Inflammatory macrophage treated with lipopolysaccharide for 1 hour (primary cell): ENCODE measurements around the gene SMAP2.
"Not testable (repeated sequence)": the region's sequence is repeated elsewhere in the genome, so short reads cannot be mapped to it uniquely, and the experiment has no call there.

ENCODE experiments used
- DNase-seq, 2 donors: peaks; one replicate each; pipeline ENCODE4 v3.0.0-alpha.2; 2020 to 2022

The SMAP2 gene

DNA sequence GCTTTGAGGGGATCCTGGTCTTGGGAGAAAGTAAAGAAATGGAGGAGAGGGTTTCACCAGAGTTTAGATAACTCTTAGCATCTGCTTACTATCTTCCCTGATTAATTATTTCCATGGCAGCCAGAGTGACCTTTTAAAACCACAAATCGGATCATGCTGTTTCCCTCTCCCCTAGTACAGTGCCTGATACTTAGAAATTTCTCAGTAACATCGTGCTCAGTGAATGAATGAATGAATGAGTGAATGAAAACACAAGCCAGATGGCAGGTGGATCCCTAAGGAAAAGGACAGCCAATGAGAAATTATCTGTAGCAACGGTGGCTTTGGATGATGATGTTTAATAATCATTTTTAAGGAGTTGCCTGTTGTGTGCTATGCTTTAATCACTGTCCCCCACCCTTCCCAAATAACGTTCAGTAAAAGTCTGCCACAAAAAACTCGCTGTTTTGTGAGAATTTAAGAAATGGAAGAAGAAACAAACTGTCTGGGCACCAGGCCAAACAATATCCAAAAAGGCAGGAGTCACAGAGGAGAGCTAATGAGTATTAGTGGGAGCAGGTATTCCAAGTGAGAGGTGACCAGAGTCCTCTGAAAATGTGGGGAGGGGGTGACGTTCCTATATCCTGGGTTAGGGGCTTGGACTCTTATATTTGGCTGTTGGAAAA, 737 bp upstream of the SMAP2 start:
- no peak for DNase-seq

DNA sequence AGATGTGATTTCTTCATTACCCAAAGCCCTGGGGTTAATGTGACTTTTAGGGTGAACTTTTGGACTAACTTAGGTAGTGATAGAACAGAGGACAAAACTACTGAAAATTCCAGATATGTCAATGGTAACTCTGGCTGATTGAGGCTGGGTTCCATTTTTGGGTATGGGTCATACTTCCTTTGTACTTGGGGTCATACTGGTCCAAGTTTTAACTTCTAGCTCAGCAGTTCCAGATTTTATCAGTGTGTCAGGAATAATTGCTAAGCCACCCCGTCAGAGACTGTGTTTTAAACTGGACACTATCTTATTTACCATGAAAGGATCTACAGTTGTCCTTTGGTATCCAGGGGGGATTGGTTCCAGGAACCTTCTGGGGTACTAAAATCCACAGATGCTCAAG, 4.0 kb downstream of the SMAP2 start:
- DNase-seq: no peak

DNA sequence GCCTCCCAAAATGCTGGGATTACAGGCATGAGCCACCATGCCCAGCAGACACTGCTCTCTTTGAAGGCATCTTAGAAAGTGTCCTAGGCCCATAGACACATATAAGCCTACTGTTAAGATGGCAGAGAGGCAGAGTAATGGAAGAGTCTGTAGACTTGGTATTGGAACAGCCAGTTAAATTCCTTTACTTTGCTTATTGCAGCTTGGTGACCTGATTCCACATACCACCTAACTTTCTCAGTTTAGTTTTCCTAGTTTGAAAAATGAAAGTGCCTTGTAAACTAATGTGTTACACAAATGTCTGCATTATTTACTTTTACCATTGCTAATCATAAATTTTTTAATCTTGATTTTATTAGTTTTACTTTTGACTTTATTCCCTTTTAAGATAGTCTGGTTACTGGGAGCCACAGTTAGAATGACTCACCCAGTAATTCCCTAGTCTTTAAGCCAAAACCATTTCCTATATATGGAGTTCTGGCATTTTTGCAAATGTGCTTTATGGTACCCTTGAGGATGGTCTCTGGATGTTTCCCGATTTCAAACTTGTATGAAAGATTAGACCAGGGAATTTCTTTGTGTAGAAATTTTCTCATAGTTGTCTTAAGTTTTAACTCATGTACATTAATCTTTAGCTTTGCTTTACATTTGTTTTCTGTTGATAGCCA, 6.4 kb downstream of the SMAP2 start:
- DNase-seq: no peak

DNA sequence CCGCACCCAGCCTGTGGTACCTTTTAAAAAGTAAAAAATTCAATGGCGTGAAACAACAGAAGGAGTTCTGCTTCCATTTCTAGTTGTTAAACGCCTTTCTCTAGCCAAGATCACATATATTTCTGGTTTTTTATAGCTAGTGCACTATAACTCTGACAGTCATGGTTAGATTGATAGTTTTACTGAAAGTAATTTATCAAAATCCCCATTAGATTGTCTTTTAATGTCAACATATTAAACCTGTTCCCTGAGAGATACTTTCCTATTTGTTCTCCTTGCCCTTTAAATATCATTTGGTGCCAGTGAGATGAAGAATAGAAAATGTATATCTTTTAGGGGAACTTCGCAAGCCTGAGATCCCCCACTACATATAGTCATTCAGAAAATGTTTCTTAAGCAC, 7.3 kb downstream of the SMAP2 start:
- no peak for DNase-seq

DNA sequence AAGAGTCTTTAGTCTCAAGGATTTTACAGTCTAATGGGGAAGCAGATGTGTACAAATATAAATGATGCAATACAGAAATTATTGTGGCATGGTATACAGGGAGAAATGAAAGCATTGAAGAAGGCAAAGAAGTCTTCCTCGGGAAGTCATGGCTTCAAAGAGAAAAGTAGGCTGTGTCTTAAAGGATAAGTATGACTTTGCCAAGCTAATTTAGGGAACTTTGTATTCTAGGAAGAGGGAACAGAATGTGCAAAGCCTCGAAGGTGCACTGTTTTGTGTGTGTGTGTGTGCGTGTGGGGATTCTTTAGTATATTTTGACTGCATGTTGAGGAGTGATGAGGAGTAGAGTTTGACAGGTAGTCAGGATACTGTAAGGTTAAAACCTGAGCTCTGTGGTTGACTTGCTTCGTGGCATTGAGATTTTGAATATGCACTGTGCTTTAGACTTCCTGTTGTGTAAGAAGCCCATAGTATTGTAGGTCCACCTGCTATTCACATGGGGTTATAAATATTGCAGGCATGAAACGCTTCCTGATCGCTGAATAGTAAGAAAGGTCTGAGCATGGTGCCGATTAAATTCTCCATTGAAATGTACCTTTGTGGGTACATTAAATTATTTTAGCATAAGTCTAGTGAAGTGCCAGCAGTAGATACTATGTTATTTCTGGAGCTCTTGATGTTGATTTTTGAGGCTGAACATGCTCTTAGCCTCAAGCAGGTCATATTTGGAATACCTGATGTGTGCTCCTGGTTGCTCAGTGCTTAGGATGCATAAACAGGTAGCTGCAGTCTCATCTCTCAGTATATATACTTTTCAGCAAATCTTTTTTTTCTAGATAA, 8.0 kb downstream of the SMAP2 start:
- DNase-seq: peak; percentile 73 to 76

DNA sequence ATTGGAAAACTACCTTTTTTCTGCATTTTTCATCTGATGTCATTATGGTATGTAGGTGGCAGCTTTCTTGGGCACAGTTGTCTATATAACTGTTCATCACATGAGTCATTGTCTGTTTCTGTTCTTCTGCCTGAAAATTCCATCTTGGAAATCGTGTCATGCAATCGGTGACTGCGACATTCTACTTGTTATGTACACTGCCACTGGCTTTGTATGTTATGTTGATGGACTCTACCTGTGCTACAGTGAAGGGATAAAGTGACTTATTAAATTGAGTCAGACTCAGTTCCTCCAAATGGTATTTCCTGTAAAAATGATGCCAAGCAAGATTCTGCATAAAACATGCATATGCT, 8.6 kb downstream of the SMAP2 start:
- DNase-seq: peak in 1 of 2 donors; percentile 62

DNA sequence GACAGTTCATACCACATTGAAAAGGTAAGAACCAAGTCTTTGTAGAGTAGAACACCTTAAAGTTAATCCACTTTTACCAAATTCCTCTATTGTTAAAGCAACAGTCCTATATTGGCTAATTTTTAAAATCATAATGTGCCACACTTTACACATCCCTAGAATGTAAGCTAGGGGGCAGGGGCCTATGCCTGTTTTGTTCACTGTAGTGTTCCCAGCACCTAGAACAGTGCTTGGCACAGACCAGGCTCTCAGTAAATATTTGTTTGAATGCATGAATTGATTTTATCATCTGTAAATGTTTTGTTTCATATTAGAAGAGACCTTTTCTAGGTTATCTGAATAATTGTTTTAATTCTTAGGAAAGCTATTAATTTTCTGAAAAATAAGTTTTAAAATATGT, 9.1 kb downstream of the SMAP2 start:
- no peak for DNase-seq

DNA sequence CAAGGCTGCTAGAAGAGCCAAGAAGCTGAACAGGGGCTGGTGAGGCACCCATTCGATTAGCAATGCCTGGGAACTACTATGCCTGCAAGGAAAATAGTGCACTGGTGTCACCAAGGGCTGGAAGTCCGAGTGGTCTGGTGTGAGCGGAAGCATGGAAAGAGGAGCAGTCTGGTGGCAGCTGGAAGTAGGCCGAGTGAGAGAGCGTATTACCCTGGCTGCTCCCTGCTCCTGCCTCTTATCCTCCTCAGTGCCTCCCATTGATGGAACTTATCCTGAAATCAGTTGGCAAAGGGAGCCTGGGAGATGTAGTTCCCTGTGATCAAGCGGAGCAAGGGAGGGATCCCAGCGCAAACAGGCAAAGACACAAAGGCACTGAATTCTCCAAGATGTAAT, 9.6 kb downstream of the SMAP2 start:
- DNase-seq: no peak

DNA sequence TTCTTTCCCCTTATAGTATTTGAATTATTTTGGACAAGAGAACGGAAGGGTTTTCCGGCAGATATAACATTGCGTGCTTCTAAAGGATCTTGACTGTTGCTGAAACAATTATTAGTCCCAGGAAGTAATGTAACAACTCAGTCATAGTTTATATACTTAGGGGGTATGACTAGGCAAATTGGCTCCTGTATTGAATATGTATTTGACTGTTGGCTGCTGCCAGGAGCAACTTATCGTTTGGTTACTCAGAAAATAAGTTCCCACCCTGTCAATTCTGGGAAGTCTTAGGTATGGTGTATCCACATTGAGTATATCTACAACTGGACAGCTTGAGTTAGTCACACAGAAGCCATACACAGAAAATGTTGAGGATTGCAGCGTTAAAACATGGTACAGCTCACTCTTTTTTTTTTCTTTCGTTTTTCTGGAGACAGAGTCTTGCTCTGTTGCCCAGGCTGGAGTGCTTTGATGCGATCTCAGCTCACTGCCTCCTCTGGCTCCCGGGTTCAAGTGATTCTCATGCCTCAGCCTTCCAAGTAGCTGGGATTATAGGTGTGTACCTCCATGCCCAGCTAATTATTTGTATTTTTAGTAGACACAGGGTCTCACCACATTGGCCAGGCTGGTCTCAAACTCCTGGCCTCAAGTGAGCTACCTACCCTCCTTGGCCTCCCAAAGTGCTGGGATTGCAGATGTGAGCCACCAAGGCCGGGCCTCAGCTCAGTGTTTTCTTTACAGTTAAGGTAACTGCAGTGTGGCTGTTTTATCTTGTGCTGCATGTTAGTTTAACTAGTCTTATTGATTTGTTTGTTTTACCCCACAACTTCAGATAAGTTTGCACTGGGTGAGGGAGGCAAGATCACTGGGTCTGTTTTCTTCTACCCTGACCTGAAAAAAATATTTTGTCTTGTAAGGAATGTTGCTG, 10.2 kb downstream of the SMAP2 start:
- no peak for DNase-seq

DNA sequence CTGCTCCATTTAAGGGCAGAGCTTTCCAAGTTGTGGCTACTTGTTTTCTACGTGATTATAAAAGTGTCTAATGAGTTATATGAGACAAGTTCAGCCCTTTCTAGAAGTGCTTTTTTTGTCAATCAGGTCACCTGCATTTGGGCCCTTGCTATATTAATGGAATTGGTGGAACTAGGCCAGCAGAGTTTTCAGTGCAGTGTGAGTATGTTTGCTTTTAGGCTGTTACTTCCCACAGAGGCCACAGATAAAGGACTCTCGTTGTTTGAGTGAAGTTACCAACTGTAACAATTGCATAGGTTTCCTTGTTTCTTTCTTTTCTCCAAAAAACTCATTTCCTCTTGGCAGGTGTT, 10.9 kb downstream of the SMAP2 start:
- DNase-seq: no peak

DNA sequence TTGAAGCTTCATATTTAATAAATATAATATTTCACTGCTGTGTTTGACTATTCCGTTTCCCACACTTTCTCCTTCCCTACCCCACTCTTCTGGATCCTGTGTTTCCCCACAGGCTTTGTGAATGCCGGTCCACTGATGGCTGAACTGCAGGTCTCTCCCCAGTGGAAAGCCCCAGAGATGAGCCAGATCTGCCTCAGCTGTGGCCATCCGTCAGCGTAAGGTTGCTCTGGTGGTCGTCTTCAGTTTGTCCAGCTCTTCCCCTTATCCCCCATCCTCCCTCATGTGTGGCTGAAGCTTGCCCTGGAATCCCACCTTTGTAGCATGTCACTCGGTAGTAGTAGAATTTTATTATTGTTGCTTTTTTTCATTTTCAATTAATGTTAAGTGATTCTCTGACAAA, 11.4 kb downstream of the SMAP2 start:
- DNase-seq: no peak

DNA sequence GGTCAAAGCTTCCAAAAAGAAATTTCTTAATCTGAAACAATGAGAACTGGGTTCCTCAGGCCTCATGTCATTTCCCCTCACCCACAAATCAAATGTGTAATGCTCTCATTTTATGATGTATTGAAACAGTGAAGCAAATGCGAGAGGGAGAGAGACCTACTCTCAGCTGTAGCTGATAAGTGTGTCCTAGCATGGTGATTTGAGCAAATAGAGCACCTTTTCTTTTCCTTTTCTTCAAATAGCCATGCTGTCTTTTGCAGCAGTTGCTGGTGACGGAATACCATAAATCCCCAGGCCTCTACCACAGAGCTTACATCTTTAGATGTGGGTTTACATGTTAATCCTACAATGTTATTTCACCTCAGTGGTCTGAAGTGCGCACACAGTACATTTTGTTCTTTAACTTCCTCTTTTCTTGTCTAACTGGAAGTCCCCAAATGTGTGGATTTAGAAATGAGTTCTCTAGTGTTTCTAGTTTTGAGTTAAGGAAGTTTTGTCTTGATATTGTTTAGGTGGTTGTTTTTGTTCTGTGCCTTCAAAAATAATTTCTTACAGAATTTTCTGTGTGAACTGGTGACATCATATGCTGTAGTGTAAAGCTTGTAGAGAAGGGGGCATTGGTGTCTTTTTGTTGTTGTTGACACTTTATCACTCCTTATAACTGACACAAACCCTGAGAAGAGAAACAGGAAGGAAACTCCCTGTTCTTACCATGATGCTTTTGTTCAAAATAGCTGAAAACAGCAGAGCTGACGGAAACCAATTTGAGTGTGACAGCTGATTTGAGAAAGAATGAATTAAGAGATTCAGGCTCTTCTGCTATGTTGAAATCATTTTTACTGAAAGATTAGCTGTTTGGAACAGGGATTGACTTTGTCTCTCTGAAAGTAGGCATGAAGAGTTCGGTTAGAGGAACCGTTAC, 12.2 kb downstream of the SMAP2 start:
- DNase-seq: peak; percentile 85 to 97

DNA sequence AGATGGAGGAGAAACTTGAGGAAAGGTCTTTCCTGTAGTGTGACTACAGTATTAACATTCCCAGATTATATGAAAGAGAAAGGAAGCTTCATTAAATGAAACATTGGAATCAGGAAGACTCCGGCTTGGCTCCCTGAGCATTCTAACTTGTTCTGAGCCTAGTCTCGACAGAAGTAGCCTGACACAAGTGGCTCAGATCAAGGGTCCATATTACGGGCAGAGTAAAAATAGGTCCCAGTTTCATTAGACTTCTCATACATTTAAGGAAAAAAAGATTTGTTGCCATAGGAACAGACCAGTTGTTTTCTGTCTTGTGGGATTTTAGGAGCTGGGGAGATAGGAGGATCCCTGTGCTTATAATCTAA, 12.8 kb downstream of the SMAP2 start:
- no peak for DNase-seq

DNA sequence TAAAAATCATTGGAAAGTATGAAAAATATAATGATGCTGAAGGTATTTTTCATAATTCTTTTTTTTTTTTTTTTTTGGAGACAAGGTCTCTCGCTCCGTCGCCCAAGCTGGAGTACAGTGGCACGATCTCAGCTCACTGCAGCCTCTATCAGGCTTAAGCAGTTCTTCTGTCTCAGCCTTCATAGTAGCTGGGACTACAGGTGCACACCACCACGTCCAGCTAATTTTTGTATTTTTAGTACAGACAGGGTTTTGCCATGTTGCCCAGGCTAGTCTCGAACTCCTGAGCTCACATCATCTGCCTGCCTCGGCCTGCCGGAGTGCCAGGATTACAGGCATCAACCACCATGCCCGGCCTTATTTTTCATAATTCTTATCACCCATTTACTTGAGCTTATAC, 13.3 kb downstream of the SMAP2 start:
- no peak for DNase-seq

DNA sequence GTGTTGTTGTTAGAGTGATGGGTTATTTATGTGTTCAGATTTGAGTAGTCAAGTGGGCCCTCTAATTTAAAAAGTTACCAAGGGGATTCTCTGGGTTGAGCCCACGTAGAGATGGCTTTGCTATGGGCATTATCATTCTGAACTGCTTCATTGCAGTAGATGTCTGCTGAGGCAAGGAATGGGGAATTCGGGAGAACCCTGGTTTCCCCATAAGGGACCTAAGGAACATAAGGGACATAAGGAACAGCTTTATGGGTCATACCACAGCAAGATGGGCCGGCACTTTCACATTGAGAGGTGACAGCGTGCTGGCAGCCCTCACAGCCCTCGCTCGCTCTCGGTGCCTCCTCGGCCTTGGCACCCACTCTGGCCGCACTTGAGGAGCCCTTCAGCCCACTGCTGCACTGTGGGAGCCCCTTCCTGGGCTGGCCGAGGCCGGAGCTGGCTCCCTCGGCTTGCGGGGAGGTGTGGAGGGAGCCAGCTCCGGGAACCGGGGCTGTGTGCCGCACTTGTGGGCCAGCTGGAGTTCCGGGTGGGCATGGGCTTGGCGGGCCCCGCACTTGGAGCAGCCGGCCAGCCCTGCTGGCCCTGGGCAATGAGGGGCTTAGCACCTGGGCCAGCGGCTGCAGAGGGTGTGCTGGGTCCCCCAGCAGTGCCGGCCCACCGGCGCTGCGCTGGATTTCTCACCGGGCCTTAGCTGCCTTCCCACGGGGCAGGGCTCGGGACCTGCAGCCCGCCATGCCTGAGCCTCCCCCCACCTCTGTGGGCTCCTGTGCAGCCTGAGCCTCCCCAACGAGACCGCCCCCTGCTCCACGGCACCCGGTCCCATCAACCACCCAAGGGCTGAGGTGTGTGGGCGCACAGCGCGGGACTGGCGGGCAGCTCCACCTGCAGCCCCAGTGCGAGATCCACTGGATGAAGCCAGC, 14.1 kb downstream of the SMAP2 start:
- DNase-seq: peak in 1 of 2 donors; percentile 61

DNA sequence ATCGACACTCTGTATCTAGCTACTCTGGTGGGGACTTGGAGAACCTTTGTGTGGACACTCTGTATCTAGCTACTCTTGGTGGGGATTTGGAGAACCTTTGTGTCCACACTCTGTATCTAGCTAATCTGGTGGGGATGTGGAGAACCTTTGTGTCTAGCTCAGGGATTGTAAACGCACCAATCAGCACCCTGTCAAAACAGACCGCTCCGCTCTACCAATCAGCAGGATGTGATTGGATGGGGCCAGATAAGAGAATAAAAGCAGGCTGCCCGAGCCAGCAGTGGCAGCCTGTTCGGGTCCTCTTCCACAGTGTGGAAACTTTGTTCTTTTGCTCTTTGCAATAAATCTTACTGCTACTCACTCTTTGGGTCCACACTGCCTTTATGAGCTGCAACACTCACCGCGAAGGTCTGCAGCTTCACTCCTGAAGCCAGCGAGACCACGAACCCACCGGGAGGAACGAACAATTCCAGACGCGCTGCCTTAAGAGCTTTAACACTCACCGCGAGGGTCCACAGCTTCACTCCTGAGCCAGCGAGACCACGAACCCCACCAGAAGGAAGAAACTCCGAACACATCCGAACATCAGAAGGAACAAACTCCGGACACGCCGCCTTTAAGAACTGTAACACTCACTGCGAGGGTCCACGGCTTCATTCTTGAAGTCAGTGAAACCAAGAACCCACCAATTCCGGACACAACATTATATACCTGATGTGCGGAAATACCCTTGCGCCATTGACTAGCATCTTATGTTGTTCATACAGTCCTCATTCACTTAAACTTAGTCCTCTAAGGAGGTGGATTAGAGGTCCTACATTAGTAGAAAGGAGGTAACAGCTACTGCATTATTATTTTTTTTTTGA, 15.2 kb downstream of the SMAP2 start:
- not testable (repeated sequence) for DNase-seq

DNA sequence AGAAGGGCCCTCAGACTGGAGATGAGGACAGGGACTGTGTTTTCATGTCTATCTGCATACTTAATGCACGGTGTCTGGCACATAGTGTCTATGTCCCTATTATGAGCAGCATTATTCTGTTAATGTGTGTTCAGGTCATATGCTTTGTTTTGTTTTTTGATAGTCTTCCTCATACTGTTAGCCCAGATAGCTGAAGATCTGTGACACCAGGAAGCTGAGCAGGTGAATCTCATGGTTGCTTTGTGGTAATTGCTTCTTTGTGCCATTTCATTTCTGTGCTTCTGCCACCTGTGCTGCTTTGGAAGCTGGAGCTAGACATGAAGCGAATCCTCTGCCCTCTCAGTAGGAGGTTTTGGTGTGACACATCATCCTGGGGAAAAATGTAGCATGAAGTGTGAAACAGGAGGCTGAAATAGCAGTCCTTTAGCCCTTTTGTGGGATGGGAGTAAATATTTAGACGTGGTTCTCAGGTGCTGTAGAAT, 15.8 kb downstream of the SMAP2 start:
- DNase-seq: no peak

DNA sequence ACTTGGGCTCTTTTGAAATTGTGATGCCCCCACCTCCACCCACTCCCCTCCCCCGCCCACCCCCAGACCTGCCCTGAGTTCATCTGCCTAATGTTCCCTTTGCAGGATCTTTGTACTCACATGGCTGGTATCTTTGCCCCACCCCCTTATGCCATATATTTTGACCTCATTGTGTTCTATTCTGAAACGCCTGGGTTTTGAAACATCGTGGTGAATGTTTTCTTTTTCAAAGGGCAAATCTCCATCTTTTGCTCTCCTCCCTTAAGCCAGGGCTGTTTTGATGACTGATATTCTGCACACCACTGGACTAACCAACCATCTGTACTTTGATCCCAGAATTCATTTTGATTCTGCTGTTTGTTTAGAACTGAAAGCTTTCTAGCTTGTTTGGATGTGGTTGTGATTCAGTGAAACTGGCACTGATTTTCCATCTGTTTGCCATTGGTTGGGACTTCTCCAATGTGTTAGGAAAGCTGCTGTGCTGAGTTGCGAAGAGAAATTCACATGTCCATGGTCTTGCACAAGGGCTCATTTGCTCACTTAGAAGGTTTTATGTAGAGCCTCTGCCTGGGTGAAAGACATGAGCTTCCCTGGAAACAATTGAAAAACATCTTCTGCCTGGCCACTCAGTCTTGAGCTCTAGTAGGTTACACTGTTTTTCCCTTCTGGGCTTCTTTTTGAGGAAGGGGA, 16.5 kb downstream of the SMAP2 start:
- peak; percentile 74 to 88 for DNase-seq

DNA sequence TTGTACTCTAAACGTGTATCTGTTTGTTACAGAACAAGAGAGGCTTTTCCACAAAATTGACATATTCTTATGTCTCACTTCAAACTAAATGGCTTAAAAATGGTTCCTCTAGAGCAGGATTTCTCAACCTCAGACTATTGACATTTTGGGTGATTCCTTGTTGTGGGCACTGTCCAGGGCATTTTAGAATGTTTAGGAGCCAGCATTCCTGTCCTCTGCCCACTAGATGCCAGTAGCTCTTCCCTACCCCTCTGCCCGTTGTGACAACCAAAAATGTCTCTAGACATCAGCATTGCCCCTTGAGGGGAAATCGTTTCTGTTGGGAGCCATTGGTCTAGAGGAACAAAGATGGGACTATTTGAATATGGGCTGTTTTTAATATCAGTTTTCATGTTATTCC, 17.3 kb downstream of the SMAP2 start:
- no peak for DNase-seq
